ENCODE data around the gene SDC1. TPM values are rescaled to one million over a fixed set of nuclear protein-coding genes. Genes with fewer than 3 reads are reported as not detected.
"Not testable (repeated sequence)": the region's sequence is repeated elsewhere in the genome, so short reads cannot be mapped to it uniquely, and the experiment has no call there.

Gene SDC1
- total RNA-seq, 1 donor from 2014 or later, result 0.14 TPM

GRCh38 chr2:20198796-20199632, 25.9 kb downstream of the SDC1 start:
- intact Hi-C loops (cut with micrococcal nuclease), result no loop called here

GRCh38 chr2:20198001-20198400, 26.9 kb downstream of the SDC1 start:
- intact Hi-C loops (cut with micrococcal nuclease), result no loop called here

DNA sequence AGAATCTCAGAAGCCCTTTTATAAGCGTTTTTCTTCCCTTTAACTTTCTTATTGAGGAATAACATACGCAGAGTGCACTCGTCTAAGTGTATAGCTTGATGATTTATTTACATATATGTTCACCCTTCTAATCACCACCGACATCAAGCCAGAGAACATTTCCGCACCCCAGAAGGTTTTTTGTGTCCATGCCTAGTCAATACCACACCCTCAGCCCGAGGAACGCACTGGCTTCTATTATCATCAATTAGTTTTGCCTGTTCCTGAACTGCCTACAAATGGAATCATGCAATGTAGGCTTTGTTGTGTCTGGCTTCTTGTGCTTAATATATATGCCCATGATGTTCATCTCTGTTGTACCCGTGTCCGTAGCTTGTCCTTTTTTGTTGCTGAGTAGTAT, 27.7 kb downstream of the SDC1 start:
- intact Hi-C loops (cut with micrococcal nuclease), result no loop called here

- intact Hi-C loops (cut with micrococcal nuclease), result no loop called here
These were observed 28.2 kb downstream of the SDC1 start for GRCh38 chr2:20196657-20197161.

DNA sequence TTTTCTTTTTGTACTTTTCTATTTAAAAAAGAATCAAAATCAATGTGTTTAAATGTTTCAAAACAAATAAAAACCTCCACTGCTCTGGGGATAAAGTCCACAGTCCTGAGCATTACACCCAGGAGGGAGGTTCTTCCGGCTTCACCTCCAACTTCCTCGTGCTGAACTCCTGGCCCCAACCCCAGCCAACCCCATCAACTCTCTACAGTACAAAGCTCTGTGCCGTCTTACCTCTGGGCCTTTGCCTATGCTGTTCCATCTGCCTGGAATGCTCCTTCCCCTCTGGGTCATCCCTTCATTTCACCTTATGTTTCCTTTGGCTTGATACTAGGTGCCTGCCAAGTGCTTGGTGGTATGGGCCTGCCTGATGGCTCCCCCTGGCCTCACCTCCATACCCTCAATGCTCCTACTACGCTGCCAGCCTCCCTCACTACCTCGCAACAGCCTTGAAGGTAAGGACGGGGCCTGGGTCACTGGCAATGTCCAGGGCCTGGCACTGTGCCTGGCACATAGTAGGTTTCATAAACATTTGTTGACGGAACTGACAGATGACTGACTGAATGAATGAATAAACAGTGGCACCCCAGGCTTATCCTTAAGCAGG, 28.8 kb downstream of the SDC1 start:
- intact Hi-C loops (cut with micrococcal nuclease), result no loop called here

- intact Hi-C loops (cut with micrococcal nuclease), result no loop called here
These were observed 29.4 kb downstream of the SDC1 start for GRCh38 chr2:20195431-20196033.

DNA sequence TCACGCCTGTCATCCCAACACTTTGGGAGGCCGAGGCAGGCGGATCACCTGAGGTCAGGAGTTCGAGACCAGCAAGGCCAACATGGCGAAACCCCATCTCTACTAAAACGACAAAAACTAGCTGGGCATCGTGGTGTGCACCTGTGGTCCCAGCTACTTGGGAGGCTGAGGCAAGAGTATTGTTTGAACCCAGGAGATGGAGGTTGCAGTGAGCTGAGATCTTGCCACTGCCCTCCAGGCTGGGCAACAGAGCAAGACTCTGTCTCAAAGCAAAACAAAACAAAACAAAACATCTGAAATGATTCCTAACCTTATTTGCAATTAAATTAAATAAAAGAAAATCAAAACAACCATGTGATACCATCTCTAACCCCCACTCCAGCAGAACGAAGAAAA, 29.9 kb downstream of the SDC1 start:
- intact Hi-C loops (cut with micrococcal nuclease), result not testable (repeated sequence)

DNA sequence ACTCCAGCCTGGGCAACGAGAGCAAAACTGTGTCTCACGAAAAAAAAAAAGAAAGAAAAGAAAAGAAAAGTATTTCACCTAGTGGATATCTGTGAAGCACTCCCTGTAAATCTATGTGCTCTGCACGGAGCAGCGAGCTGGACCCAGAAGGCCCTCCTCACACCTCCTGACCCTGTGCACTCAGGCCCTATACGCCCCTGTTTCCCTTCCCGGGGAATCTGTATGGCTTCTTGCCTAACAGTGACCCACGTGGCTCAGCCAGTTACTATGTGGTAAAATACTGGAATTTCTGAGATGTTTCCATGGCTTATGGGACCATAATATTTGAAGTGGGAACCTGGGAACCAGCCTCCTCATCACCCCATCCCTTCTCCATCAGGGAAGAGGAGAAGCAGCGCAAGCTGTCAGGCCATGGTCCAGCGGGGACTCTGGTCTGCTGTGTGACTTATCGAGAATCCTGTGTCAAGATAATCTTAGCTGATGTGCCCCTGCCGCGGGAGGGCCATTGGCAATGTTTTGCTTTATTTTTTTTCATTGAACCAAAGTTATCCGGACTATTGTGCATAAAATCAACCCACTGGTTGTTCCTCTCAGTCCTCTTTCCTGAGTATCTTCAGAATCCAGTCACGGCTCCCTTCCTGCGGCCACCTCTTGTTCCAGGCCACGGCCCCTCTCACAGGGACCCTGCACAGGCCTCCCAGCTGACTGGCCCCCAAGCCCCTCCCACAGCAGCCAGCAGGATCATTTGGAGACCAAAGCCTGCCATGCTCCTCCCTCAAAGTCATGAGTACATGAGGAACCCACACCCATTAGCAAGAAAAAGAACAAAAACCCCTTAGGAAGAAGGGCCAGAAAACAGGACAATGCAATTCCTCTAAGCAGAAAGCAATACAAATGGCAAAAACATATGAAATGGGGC, 30.6 kb downstream of the SDC1 start:
- intact Hi-C loops (cut with micrococcal nuclease), result no loop called here

DNA sequence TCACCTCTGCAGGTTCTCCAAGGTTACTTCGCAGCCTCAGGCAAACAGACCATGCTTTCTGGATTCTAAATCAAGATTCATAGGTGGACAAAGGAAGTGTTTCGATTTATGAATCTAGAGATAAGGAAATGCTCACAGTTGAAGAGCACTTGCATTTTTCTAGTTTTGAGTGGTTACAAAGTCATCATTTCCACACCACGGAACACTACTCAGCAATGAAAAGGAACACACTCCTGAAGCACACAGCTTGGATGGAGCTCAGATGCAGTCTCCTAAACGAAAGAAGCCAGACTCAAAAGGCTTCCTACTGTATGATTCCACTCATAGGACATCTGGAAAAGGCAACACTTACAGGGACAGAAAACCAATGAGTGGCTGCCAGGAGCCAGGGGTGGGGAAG, 31.7 kb downstream of the SDC1 start:
- intact Hi-C loops (cut with micrococcal nuclease), result no loop called here

DNA sequence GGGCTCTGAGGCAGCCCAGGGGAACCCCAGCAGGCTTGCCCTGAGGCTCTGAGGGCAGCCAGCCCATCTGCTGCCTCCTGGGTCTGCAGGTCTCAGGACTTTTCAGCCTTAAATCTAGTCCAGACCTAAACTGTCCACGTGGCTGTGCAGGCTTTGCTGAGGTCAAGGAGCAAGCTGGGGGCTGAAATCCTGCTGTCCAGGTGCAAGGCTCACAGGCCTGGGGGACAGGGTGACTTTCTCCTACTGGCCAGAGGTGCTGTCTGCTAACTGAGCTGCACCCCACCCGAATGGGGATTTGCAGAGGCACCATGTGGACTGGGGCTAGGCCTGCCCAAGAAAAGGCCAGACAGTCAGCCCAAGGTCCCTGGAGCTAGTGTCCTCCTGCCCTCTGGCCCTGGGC, 32.1 kb downstream of the SDC1 start:
- intact Hi-C loops (cut with micrococcal nuclease), result no loop called here

DNA sequence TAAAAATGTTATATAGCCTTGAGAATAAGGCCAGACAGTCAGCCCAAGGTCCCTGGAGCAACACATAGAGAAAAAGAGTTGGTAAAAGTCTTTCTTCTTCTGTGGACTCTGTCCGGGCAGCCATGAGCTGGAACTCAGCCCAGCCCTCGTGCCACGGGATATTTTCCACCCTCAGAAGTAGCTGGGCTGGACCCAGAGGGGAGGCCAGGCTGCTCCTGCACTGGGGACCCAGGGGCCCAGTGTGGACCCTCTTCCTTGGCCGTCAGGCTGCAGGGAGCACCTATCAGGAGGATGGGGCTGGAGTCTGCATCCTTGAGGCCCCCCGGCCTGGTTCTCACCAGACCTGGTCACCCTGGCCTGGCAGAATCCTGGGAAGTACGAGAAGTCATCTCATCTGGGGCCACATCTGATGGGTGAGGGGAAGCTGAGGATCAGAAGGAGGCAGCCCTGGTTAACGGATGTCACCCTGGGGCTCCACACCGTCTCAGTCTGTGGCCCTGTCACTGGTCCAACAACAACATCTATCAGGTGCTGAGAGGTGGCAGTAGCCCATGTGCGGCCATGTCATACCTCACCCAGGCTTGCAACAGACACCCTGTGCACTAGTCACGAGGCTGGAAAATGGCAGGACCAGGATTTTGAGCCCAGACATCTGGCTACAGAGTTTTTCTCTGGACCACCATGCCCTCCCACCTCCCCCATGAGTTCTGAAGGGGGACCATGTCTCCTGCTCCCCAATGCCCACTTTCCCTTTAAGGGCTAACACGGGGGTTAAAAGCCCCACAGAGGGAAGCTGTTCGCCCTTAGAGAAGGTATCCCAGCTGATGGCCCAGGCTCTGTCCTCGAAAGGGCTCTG, 33.0 kb downstream of the SDC1 start:
- intact Hi-C loops (cut with micrococcal nuclease), result no loop called here

GRCh38 chr2:20190876-20191713, 33.8 kb downstream of the SDC1 start:
- intact Hi-C loops (cut with micrococcal nuclease), result no loop called here

DNA sequence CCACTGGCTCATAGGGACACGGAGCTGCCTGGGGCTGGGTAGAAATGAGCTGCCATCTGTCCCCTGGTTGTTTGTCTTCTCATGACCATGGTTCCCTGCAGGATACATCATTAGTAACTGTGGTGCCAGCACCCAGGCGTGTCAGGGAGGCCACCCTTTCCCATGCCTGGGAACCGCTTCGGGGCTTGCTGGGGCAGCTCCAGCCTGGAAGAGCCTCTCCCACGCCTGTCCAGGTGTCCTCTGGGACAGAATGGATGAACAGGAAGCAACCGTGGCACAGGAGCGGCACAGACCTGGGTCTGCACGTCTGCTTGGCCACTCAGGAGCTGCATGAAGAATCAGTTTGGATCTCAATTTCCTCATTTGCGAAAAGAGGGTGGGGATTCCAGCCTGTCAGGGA, 34.8 kb downstream of the SDC1 start:
- intact Hi-C loops (cut with micrococcal nuclease), result no loop called here

GRCh38 chr2:20189299-20189931, 35.5 kb downstream of the SDC1 start:
- intact Hi-C loops (cut with micrococcal nuclease), result no loop called here

DNA sequence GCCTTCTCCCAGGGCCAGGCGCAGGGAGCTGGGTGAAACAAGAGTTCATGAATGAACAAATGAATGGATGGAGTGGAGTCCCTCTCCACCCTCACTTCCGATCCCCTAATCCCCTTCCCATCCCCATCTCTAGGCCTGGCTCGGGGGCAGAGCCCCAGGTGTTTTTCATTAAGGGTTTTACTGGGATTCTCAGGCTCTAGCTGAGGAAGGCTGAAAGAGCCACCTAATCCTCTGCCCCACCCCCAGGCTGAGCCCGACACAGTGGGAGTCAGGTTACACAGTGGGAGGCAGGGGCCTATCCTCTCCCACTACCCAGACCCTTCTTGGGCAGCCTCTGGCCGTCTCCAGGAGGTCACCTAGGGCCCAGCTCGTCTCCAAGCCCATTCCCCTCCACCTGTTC, 36.1 kb downstream of the SDC1 start:
- intact Hi-C loops (cut with micrococcal nuclease), result no loop called here

GRCh38 chr2:20188201-20188600, 36.7 kb downstream of the SDC1 start:
- intact Hi-C loops (cut with micrococcal nuclease), result no loop called here

- intact Hi-C loops (cut with micrococcal nuclease), result no loop called here
These were observed 37.6 kb downstream of the SDC1 start for GRCh38 chr2:20187331-20187730.

DNA sequence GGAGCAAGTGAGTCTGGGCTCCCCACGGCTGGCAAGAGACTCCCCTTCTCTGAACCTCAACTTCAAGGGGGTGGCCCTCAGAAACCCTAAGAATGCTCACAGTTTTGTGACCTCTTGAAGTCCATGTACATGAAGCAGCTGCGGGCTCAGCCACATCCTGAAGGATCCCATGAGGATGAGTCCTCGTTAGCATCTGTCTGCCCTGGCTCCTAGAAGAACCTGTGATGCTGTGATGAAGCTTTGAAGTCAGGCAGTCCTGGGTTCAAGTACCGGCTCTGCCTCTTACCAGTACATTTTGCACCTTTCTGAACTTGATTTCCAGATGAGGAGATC, 38.1 kb downstream of the SDC1 start:
- intact Hi-C loops (cut with micrococcal nuclease), result no loop called here

Measured in T-helper 2 cell treated with Interferon-gamma antibody and Interleukin-4, amounts not matched to agents 100 ng/mL and 5 ng/mL, for 36 hours (primary cell).